Measurements from ENCODE around the gene HAAO. TPM values are rescaled to one million over a fixed set of nuclear protein-coding genes. Genes with fewer than 3 reads are reported as not detected.
A peak's percentile ranks its signal among the peaks of the same experiment; 100 is the strongest.

HAAO gene
- polyA plus RNA-seq, 3 donors: 10.5 to 29.6 (median 15.0) TPM

- Histone ChIP-seq H3K27me3 (ENCODE audit: control insufficient read depth in 2 of 2, insufficient read depth in 2 of 2, low read length in 2 of 2) (no peaks in the 10 kb centered on the region), H3K27ac (ENCODE audit: low read depth in 1 of 2, low read length in 2 of 2) (no peak overlapping the region), H3K9me3 (replicated peaks in 1 of 2; ENCODE audit: control insufficient read depth in 1 of 2, insufficient read depth in 1 of 2, low read length in 2 of 2) (no peaks in the 10 kb centered on the region), H3K36me3 (replicated peaks in 1 of 2; ENCODE audit: control insufficient read depth in 1 of 2, insufficient read depth in 2 of 2, low read length in 2 of 2) (peaks cover 0 to 6% of the 10 kb centered on the region in 2 donors), H2AFZ (ENCODE audit: insufficient read depth, low read depth, low read length, poor library complexity, severe bottlenecking) (no peak overlapping the region), H3K9ac (ENCODE audit: insufficient read depth, low read length, poor library complexity, severe bottlenecking) (no peak overlapping the region), H3K4me2 (replicated peaks; ENCODE audit: extremely low read depth, low read length, poor library complexity, severe bottlenecking) (no peak overlapping the region), H3K4me1 (ENCODE audit: control insufficient read depth in 1 of 2, insufficient read depth in 2 of 2, low read length in 2 of 2) (peaks cover 7 to 8% of the 10 kb centered on the region in 2 donors), H4K20me1 (ENCODE audit: insufficient read depth, low read length) (no peaks in the 10 kb centered on the region), H3K79me2 (ENCODE audit: insufficient read depth, low read length) (peaks cover 10% of the 10 kb centered on the region), H3K4me3 (replicated peaks in 1 of 3; ENCODE audit: low read depth in 2 of 3, low read length in 3 of 3) (no peak overlapping the region)
- Mint-ChIP-seq H3K27ac (peak overlapping the region in 1 of 7 donors; percentile 46), H3K9me3 (peaks cover 0 to 3% (median 0%) of the 10 kb centered on the region in 7 donors), H3K36me3 (peaks cover 28 to 33% of the 10 kb centered on the region in 2 donors), H3K4me3 (no peak overlapping the region), H3K4me1 (peaks cover 10% of the 10 kb centered on the region), H3K27me3 (ENCODE audit: low read depth in 3 of 3) (peaks cover 0 to 4% (median 0%) of the 10 kb centered on the region in 3 donors)
- intact Hi-C loops (cut with micrococcal nuclease): no loop called here
- TF ChIP-seq CTCF (IDR thresholded peaks at IDR 0.05): no peak
- WGBS (ENCODE audit: insufficient coverage): 81% methylated on average over 7 of the region's 15 CpGs
- DNase-seq: no peak
Observed at GRCh38 chr2:42786561-42787345, 5.6 kb downstream of the HAAO start.

- H3K27me3 Mint-ChIP-seq (ENCODE audit: low read depth in 3 of 3): peaks cover 0 to 4% (median 0%) of the 10 kb centered on the region in 3 donors
- intact Hi-C loops (cut with micrococcal nuclease): no loop called here
Observed at GRCh38 chr2:42784204-42784880, 8.0 kb downstream of the HAAO start.

More at GRCh38 chr2:42784204-42784880, 8.0 kb downstream of the HAAO start:
- H3K79me2 ChIP-seq (ENCODE audit: insufficient read depth, low read length): no peaks in the 10 kb centered on the region
- H3K4me2 ChIP-seq (replicated peaks; ENCODE audit: extremely low read depth, low read length, poor library complexity, severe bottlenecking): no peak overlapping the region
- no peaks in the 10 kb centered on the region for H3K4me1 Mint-ChIP-seq
- no peaks in the 10 kb centered on the region for H3K4me1 ChIP-seq (ENCODE audit: control insufficient read depth in 1 of 2, insufficient read depth in 2 of 2, low read length in 2 of 2)
- peaks cover 0 to 6% of the 10 kb centered on the region in 2 donors for H3K36me3 ChIP-seq (replicated peaks in 1 of 2; ENCODE audit: control insufficient read depth in 1 of 2, insufficient read depth in 2 of 2, low read length in 2 of 2)
- no peak overlapping the region for H3K4me3 ChIP-seq (replicated peaks in 1 of 3; ENCODE audit: low read depth in 2 of 3, low read length in 3 of 3)
- no peak overlapping the region for H3K27ac ChIP-seq (ENCODE audit: low read depth in 1 of 2, low read length in 2 of 2)
- peaks cover 2 to 23% (median 13%) of the 10 kb centered on the region in 7 donors for H3K9me3 Mint-ChIP-seq
- H3K9me3 ChIP-seq (replicated peaks in 1 of 2; ENCODE audit: control insufficient read depth in 1 of 2, insufficient read depth in 1 of 2, low read length in 2 of 2): peaks cover 0 to 10% of the 10 kb centered on the region in 2 donors
- H3K27me3 ChIP-seq (ENCODE audit: control insufficient read depth in 2 of 2, insufficient read depth in 2 of 2, low read length in 2 of 2): no peaks in the 10 kb centered on the region
- H2AFZ ChIP-seq (ENCODE audit: insufficient read depth, low read depth, low read length, poor library complexity, severe bottlenecking): no peak overlapping the region
- no peak overlapping the region for H3K27ac Mint-ChIP-seq
- no peak for TF ChIP-seq CTCF (IDR thresholded peaks at IDR 0.05)
- H3K36me3 Mint-ChIP-seq: peaks cover 22 to 43% of the 10 kb centered on the region in 2 donors
- H4K20me1 ChIP-seq (ENCODE audit: insufficient read depth, low read length): no peaks in the 10 kb centered on the region
- H3K9ac ChIP-seq (ENCODE audit: insufficient read depth, low read length, poor library complexity, severe bottlenecking): no peak overlapping the region
- 100% methylated on average over 2 of the region's 7 CpGs for WGBS (ENCODE audit: insufficient coverage)
- no peak for DNase-seq
- H3K4me3 Mint-ChIP-seq: no peak overlapping the region

Data from CD14-positive monocyte (primary cell).